Mesodermal cell (in vitro differentiated cells): ENCODE data around the gene KLK14.

Source experiments
- H3K27ac ChIP-seq: 2 replicates; pipeline ENCODE4 v1.7.0; 2013; ENCODE audit warnings: mild to moderate bottlenecking, low read depth, low read length, moderate library complexity; ENCODE audit not compliant: severe bottlenecking
- H3K36me3 ChIP-seq: 2 replicates; pipeline ENCODE4 v1.7.1; 2013; ENCODE audit warnings: mild to moderate bottlenecking, low read length, moderate library complexity; ENCODE audit not compliant: control insufficient read depth, insufficient read depth
- H3K4me1 ChIP-seq: one replicate; pipeline ENCODE4 v1.7.1; 2013; ENCODE audit warnings: mild to moderate bottlenecking, low read length; ENCODE audit not compliant: insufficient read depth, control insufficient read depth, poor library complexity, severe bottlenecking
- H3K4me3 ChIP-seq: 2 replicates; pipeline ENCODE4 v1.7.0; 2013; ENCODE audit warnings: low read length, control low read depth, mild to moderate bottlenecking; ENCODE audit not compliant: insufficient read depth, poor library complexity, severe bottlenecking; ENCODE audit errors: extremely low read depth
- H3K9me3 ChIP-seq: 2 replicates; pipeline ENCODE4 v1.7.1; 2013; ENCODE audit warnings: mild to moderate bottlenecking, low read length, moderate library complexity; ENCODE audit not compliant: control insufficient read depth
- WGBS, 2 experiments: methylation state at CpG; one replicate each; pipeline ENCODE4 v1.1.5; 2013; ENCODE audit warnings: missing lambda C conversion rate in 2 of 2; ENCODE audit not compliant: insufficient coverage in 2 of 2; 5-methylcytosine and 5-hydroxymethylcytosine counted together

The KLK14 gene

DNA sequence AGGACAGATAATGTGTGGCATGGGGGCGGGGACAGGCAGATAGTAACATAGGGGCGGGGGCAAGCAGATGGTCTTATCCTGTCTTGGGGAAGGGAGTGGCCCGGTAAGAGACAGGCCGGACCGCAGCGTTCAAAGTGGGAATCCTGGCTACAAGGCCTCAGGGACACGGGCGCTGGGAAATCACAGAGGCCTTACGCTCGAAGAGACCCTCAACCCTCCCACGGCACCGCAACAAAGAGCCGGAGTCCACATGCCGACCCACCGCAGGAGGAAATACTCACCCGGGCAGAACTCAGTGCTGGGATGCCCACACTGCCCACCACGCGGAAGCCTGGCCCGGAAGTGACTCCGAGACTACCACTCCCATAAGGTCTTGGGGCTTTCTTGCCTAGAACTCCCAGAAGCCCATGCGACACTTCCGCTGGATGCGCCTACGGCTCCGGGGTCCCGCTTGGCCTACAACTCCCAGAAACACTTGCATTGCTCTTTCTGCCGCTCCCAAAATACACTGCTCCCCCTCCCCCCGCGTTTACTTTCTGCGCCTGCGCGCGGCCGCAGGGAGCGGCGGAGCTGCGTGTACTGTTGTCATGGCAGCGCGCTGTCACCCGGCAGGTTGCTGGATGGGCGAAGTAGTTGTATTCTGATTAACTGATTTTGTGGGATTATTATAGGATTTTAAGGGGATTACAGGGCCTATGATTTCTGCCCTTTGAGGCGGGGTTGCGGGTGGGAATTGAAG lies 25.5 kb upstream of the KLK14 start, which contains the start of gene CTU1:
CTU1 (minus strand) TSS at position 344 of the 739 bp plus-strand sequence. CDS start 3,840 bp downstream, outside the sequence.
- H3K36me3 ChIP-seq = peaks cover 6% of the 10 kb centered on the region
- H3K4me3 ChIP-seq = peak within 1 kb of the TSS; percentile 67
- 0% methylated on average over 29 to 31 of the region's 43 CpGs for WGBS, 2 experiments
- no peaks in the 10 kb centered on the region for H3K9me3 ChIP-seq
- H3K4me1 ChIP-seq = no peaks in the 10 kb centered on the region
- H3K27ac ChIP-seq = peak within 1 kb of the TSS; percentile 79

DNA sequence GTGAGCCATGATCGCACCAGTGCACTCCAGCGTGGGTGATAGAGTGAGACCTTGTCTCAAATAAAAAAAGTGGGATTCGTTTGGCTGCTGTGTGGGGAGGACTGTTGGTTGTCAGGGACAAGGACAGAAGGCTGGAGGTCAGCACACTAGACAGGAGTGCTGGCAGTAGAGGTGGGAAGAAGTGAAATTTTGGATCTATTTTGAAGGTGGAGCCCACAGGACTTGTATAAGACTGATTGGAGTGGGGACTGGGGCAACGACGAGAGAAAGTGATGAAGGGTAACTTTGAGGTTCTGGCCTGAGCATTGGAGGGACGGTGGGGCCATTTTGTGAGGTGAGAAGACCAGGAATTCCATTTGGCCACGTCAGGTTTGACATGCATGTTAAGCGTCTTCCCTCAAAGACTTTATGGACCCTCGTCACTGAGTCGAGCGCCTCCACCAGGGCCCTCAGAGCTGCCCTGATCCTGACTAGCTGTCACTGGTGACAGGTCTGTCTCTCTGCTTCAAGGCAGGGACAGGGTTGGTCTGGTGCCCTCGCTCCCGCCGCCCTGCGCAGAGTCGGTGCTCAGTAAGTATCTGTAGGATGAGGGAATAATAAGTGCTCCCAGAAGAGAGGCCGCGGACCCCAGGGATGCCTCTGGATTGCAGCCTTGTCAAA lies 24.8 kb upstream of the KLK14 start:
- Histone ChIP-seq H3K4me3 (peak overlapping the region; percentile 67), H3K27ac (peak overlapping the region; percentile 79), H3K9me3 (no peaks in the 10 kb centered on the region), H3K36me3 (peaks cover 13% of the 10 kb centered on the region), H3K4me1 (no peaks in the 10 kb centered on the region)
- 25 to 31% methylated on average over 12 to 18 of the region's 18 CpGs for WGBS, 2 experiments

DNA sequence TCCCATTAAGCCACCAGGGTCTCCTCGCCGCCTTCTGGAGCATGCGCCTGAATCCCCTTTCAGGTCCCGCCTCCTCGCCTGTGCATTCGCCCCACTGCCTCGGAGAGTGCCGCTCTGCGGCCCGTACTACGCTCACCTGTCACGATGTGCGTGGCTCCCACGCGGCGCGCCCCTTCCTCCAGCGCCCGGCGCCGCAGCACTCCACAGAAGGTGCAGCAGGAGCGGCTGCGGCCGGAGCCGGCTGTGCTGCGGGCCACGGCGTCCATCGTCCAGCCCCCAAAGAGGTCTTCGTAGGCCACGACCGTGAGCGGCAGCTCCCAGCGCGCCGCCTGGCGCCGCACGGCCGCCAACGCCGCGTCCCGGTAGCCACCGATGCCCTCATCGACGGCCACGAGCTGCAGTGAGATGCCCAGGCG lies 21.2 kb upstream of the KLK14 start:
- H3K4me1 ChIP-seq = no peaks in the 10 kb centered on the region
- no peak overlapping the region for H3K27ac ChIP-seq
- H3K36me3 ChIP-seq = peaks cover 27% of the 10 kb centered on the region
- H3K4me3 ChIP-seq = no peak overlapping the region
- H3K9me3 ChIP-seq = no peaks in the 10 kb centered on the region
- 97 to 98% methylated on average over 45 to 49 of the region's 49 CpGs for WGBS, 2 experiments

DNA sequence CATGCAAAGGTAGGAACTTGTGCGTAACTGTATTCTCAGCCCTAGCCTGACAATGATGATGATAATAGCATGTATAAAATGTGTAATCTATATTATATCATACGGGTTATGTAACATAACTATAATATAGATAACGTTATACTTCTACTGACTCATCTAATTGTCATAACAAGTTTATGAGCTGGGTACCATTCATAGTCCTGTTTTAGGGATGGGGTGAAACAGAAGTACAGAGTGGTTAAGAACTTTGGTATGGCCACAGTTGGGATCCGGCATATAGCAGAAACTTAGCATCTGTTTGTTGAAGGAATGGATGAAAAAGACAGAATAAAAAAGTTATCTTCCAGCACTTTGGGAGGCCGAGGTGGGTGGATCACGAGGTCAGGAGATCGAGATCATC lies 20.3 kb upstream of the KLK14 start:
- H3K9me3 ChIP-seq = no peaks in the 10 kb centered on the region
- H3K4me1 ChIP-seq = no peaks in the 10 kb centered on the region
- no peak overlapping the region for H3K27ac ChIP-seq
- H3K36me3 ChIP-seq = peaks cover 32% of the 10 kb centered on the region
- 92 to 100% methylated on average over 1 to 2 of the region's 7 CpGs for WGBS, 2 experiments
- no peak overlapping the region for H3K4me3 ChIP-seq

DNA sequence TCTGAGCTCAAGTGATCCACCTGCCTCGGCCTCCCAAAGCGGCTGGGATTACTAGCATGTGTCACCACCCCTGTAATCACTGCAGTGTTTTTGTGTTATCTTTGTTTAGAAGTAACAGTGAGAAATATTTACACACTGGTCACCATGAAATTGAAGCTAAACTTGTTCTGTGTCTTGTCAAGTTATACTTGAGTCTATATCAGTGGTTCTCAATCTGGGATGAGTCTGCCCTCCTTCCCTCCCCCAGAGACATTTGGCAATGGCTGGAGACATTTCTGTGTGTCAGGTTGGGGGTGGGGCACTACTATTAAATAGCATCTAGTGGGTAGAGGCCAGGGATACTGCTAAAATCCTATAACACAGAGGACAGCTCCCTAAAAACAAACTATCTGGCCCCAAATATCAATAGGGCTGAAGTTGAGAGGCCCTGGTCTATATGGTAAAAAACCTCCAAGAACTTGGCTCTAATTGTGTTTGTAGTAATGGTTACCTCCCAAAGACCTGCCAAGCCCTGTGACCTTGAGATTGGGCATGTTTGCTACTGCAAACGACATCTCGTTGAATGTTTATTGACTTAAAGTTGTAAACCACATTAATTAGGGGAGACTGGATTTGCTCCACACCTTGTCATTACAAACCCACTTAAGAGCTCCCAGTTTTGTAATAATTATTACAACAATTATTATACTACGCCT lies 18.6 kb upstream of the KLK14 start:
- Histone ChIP-seq H3K4me3 (no peak overlapping the region), H3K9me3 (no peaks in the 10 kb centered on the region), H3K4me1 (no peaks in the 10 kb centered on the region), H3K27ac (no peak overlapping the region), H3K36me3 (peaks cover 35% of the 10 kb centered on the region)
- whole genome bisulfite sequencing, 2 experiments = 90 to 100% methylated on average over 1 to 4 of the region's 5 CpGs

DNA sequence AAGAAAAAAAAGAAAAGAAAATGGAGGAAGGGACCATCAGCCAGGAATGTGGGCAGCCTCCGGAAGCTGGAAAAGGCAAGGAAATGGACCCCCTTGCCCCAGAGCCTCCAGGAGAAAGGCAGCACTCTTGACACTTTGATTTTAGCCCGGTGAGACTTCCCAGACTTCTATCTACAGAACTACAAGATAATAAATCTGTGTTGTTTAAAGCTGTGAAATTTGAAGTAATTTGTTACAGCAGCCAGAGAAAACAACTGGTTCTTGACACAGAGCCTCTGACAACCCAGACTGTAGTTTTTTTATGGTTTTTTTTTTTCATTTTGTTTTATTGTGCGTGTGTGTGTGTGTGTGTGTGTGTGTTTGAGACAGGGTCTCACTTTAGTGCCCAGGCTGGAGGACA lies 17.9 kb upstream of the KLK14 start:
- Histone ChIP-seq H3K4me1 (no peaks in the 10 kb centered on the region), H3K4me3 (no peak overlapping the region), H3K36me3 (peaks cover 35% of the 10 kb centered on the region), H3K9me3 (no peaks in the 10 kb centered on the region), H3K27ac (no peak overlapping the region)
- 88% methylated on average over 1 of the region's 3 CpGs; no CpG with 5 or more reads in 1 of the 2 experiments for WGBS, 2 experiments

DNA sequence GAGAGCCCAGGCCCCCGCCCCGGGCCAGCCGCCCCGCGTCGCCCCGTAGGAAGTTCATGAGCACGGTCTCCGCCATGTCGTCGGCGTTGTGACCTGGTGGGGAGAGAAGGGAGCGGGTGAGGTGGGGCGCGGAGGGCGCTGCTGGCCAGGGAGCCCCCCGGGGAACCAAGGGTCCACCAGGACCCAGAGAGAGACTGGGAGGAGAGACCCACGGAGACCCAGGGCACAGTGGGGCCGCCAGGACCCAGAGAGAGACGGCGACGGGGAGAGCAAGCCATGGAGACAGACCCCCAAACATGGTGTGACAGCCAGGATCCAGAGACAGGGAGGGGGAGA lies 16.3 kb upstream of the KLK14 start:
- H3K4me3 ChIP-seq = no peak overlapping the region
- peaks cover 35% of the 10 kb centered on the region for H3K36me3 ChIP-seq
- H3K9me3 ChIP-seq = no peaks in the 10 kb centered on the region
- H3K27ac ChIP-seq = no peak overlapping the region
- H3K4me1 ChIP-seq = no peaks in the 10 kb centered on the region
- 92 to 94% methylated on average over 22 of the region's 22 CpGs for WGBS, 2 experiments

DNA sequence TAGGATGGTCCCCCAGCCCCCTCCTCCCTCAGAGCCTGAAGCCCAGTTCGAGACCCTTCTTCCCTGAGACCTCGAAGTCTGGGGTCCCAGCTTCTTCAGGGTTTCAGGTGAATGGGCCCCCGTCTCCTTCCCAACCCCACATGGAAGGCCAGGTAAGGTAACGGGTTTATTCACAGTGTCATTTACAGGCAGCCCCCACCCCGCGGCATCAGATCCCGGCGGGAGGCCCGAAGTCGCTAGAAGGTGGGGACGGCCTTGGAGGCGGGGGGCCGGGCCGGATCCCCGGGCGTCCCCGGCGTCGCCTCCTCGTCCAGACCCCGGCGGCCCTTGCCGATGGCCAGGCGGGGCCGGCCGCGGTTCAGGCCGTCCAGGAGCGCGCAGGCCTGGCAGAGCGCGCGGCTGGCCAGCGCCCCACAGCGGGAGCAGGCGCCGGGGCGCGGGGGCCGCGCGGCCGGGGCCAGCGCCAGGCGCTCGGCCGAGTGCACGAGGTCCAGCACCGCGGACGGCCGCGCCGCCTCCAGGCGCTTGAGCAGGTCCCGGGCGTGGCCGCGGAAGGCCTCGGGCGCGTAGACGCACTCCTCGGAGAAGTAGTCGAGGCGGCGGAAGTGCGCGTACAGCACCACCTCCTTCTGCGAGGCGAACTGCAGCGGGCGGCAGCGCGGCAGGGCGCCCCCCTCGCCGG lies 15.8 kb upstream of the KLK14 start:
- H3K27ac ChIP-seq = no peak overlapping the region
- H3K4me1 ChIP-seq = no peaks in the 10 kb centered on the region
- WGBS, 2 experiments = 96 to 97% methylated on average over 77 to 78 of the region's 78 CpGs
- no peaks in the 10 kb centered on the region for H3K9me3 ChIP-seq
- no peak overlapping the region for H3K4me3 ChIP-seq
- peaks cover 31% of the 10 kb centered on the region for H3K36me3 ChIP-seq

DNA sequence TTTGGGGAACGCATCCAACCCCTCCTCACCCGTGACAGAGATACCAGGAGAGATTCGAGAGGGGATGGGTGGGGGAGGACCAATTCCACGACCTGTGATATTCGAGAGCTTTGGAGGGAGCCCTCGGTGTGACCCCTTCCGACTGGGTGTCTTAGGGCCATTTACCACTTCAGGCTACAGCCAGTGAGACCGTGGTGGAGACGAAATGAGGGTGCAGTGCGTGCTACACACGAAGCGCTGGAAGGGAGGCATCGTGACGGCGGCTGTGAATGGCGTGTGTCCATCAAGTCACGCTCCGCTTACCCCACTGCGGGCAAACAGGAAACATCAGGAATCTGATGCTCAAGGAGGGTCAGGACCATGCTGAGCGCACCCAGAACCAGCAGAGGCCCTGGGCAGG lies 15.1 kb upstream of the KLK14 start:
- Histone ChIP-seq H3K4me3 (no peak overlapping the region), H3K27ac (no peak overlapping the region), H3K9me3 (no peaks in the 10 kb centered on the region), H3K36me3 (peaks cover 24% of the 10 kb centered on the region), H3K4me1 (no peaks in the 10 kb centered on the region)
- WGBS, 2 experiments = 88 to 90% methylated on average over 18 of the region's 20 CpGs

DNA sequence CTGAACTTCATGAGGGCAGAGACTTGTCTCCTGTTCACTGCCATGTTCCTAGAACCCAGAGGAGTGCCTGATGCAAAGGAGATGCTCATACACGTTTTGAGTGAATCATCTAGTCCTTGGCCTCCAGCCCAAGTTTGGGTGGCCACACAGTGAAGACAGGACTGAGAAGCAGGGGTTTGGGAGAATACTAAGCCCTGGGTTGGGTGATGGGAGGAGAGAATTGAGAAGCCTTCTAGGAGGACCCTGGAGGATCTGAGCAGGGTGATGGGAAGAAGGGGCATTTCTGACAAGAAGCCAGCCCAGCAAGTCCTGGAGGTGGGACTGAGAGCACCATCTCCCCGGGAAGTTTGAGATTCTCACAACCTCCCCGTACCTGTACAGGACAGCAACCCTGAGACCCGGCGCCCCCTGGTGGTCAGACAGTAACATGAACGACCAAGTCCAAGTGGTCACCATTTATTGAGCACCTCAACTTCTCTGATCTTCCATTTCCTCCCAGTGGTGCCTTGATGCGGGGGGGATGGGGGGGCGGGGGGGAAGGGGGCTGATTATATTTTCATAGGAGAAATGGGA lies 14.6 kb upstream of the KLK14 start:
- whole genome bisulfite sequencing, 2 experiments = 23 to 33% methylated on average over 2 to 5 of the region's 8 CpGs
- H3K4me3 ChIP-seq = no peak overlapping the region
- peaks cover 18% of the 10 kb centered on the region for H3K36me3 ChIP-seq
- no peaks in the 10 kb centered on the region for H3K4me1 ChIP-seq
- no peaks in the 10 kb centered on the region for H3K9me3 ChIP-seq
- H3K27ac ChIP-seq = no peak overlapping the region
